ENCODE measurements around the gene CADM4.
"Not testable (repeated sequence)": the region's sequence is repeated elsewhere in the genome, so short reads cannot be mapped to it uniquely, and the experiment has no call there.

The CADM4 gene

GRCh38 chr19:43594710-43595604 lies 44.7 kb downstream of the CADM4 start:
- Mint-ChIP-seq H3K4me1 (peaks cover 71% of the 10 kb centered on the region), H3K36me3 (peaks cover 35% of the 10 kb centered on the region), H3K27me3 (no peaks in the 10 kb centered on the region), H3K9me3 (no peaks in the 10 kb centered on the region), H3K27ac (peak overlapping the region; percentile 97), H3K4me3 (peak overlapping the region; percentile 95)
- peak; percentile 46 for ATAC-seq

GRCh38 chr19:43594081-43594697 lies 45.5 kb downstream of the CADM4 start:
- peaks cover 77% of the 10 kb centered on the region for H3K4me1 Mint-ChIP-seq
- H3K9me3 Mint-ChIP-seq = no peaks in the 10 kb centered on the region
- peaks cover 42% of the 10 kb centered on the region for H3K36me3 Mint-ChIP-seq

GRCh38 chr19:43592800-43593350 lies 46.8 kb downstream of the CADM4 start:
- peak overlapping the region; percentile 65 for H3K27ac Mint-ChIP-seq
- peaks cover 35% of the 10 kb centered on the region for H3K36me3 Mint-ChIP-seq
- H3K4me1 Mint-ChIP-seq = peaks cover 66% of the 10 kb centered on the region
- H3K27me3 Mint-ChIP-seq = no peaks in the 10 kb centered on the region
- H3K9me3 Mint-ChIP-seq = no peaks in the 10 kb centered on the region
- ATAC-seq = no peak
- no peak overlapping the region for H3K4me3 Mint-ChIP-seq

More at GRCh38 chr19:43594081-43594697, 45.5 kb downstream of the CADM4 start:
- no peaks in the 10 kb centered on the region for H3K27me3 Mint-ChIP-seq
- peak overlapping the region; percentile 95 for H3K4me3 Mint-ChIP-seq
- H3K27ac Mint-ChIP-seq = peak overlapping the region; percentile 65
- ATAC-seq = no peak

GRCh38 chr19:43591904-43592772 lies 47.5 kb downstream of the CADM4 start:
- peaks cover 35% of the 10 kb centered on the region for H3K36me3 Mint-ChIP-seq
- no peak overlapping the region for H3K4me3 Mint-ChIP-seq
- no peaks in the 10 kb centered on the region for H3K9me3 Mint-ChIP-seq
- no peak for ATAC-seq
- no peaks in the 10 kb centered on the region for H3K27me3 Mint-ChIP-seq
- H3K4me1 Mint-ChIP-seq = peaks cover 59% of the 10 kb centered on the region
- no peak overlapping the region for H3K27ac Mint-ChIP-seq

GRCh38 chr19:43589678-43590077 lies 50.0 kb downstream of the CADM4 start:
- peak; percentile 24 for ATAC-seq
- peaks cover 53% of the 10 kb centered on the region for H3K4me1 Mint-ChIP-seq
- no peaks in the 10 kb centered on the region for H3K9me3 Mint-ChIP-seq
- H3K4me3 Mint-ChIP-seq = no peak overlapping the region
- peaks cover 51% of the 10 kb centered on the region for H3K36me3 Mint-ChIP-seq
- H3K27ac Mint-ChIP-seq = peak overlapping the region; percentile 11
- H3K27me3 Mint-ChIP-seq = no peaks in the 10 kb centered on the region

GRCh38 chr19:43589277-43589676 lies 50.4 kb downstream of the CADM4 start:
- peaks cover 55% of the 10 kb centered on the region for H3K4me1 Mint-ChIP-seq
- H3K9me3 Mint-ChIP-seq = no peaks in the 10 kb centered on the region
- H3K36me3 Mint-ChIP-seq = peaks cover 51% of the 10 kb centered on the region
- H3K27me3 Mint-ChIP-seq = no peaks in the 10 kb centered on the region
- no peak overlapping the region for H3K4me3 Mint-ChIP-seq
- H3K27ac Mint-ChIP-seq = peak overlapping the region; percentile 11
- no peak for ATAC-seq

- ATAC-seq = not testable (repeated sequence)
Observed at GRCh38 chr19:43587029-43587428, 52.6 kb downstream of the CADM4 start.

GRCh38 chr19:43586346-43586745 lies 53.3 kb downstream of the CADM4 start:
- Mint-ChIP-seq H3K9me3 (no peaks in the 10 kb centered on the region), H3K4me3 (no peak overlapping the region), H3K4me1 (peaks cover 40% of the 10 kb centered on the region), H3K27ac (no peak overlapping the region), H3K36me3 (peaks cover 33% of the 10 kb centered on the region), H3K27me3 (no peaks in the 10 kb centered on the region)
- no peak for ATAC-seq

More at GRCh38 chr19:43587029-43587428, 52.6 kb downstream of the CADM4 start:
- not testable (repeated sequence) for H3K4me3 Mint-ChIP-seq, H3K27ac Mint-ChIP-seq, H3K27me3 Mint-ChIP-seq, H3K9me3 Mint-ChIP-seq
- peaks cover 33% of the 10 kb centered on the region for H3K36me3 Mint-ChIP-seq
- peaks cover 40% of the 10 kb centered on the region for H3K4me1 Mint-ChIP-seq

GRCh38 chr19:43584484-43584883 lies 55.2 kb downstream of the CADM4 start:
- H3K36me3 Mint-ChIP-seq = peaks cover 17% of the 10 kb centered on the region
- H3K4me1 Mint-ChIP-seq = peaks cover 30% of the 10 kb centered on the region
- peak overlapping the region; percentile 22 for H3K27ac Mint-ChIP-seq
- no peak overlapping the region for H3K4me3 Mint-ChIP-seq
- H3K27me3 Mint-ChIP-seq = no peaks in the 10 kb centered on the region
- no peak for ATAC-seq
- H3K9me3 Mint-ChIP-seq = no peaks in the 10 kb centered on the region

- Mint-ChIP-seq H3K36me3 (peaks cover 16% of the 10 kb centered on the region), H3K27ac (no peak overlapping the region), H3K27me3 (no peaks in the 10 kb centered on the region), H3K9me3 (no peaks in the 10 kb centered on the region), H3K4me1 (peaks cover 28% of the 10 kb centered on the region), H3K4me3 (no peak overlapping the region)
- ATAC-seq = no peak
Observed at GRCh38 chr19:43582495-43582894, 57.2 kb downstream of the CADM4 start.

GRCh38 chr19:43581467-43581866 lies 58.2 kb downstream of the CADM4 start:
- Mint-ChIP-seq H3K36me3 (peaks cover 10% of the 10 kb centered on the region), H3K27me3 (no peaks in the 10 kb centered on the region), H3K4me1 (peaks cover 31% of the 10 kb centered on the region), H3K9me3 (no peaks in the 10 kb centered on the region), H3K27ac (no peak overlapping the region), H3K4me3 (no peak overlapping the region)
- ATAC-seq = no peak

- no peak overlapping the region for H3K4me3 Mint-ChIP-seq
- ATAC-seq = no peak
- no peaks in the 10 kb centered on the region for H3K36me3 Mint-ChIP-seq
- H3K9me3 Mint-ChIP-seq = no peaks in the 10 kb centered on the region
- H3K4me1 Mint-ChIP-seq = peaks cover 27% of the 10 kb centered on the region
- peak overlapping the region; percentile 41 for H3K27ac Mint-ChIP-seq
- H3K27me3 Mint-ChIP-seq = no peaks in the 10 kb centered on the region
Observed at GRCh38 chr19:43578787-43579186, 60.9 kb downstream of the CADM4 start.

GRCh38 chr19:43575955-43576878 lies 63.4 kb downstream of the CADM4 start:
- no peaks in the 10 kb centered on the region for H3K9me3 Mint-ChIP-seq
- peaks cover 38% of the 10 kb centered on the region for H3K4me1 Mint-ChIP-seq
- no peaks in the 10 kb centered on the region for H3K27me3 Mint-ChIP-seq
- no peak for ATAC-seq
- H3K36me3 Mint-ChIP-seq = peaks cover 7% of the 10 kb centered on the region
- H3K27ac Mint-ChIP-seq = peak overlapping the region; percentile 98
- peak overlapping the region; percentile 96 for H3K4me3 Mint-ChIP-seq

Data from stimulated activated memory B cell treated with anti-CD40 and anti-IgM and Interleukin-4, amounts not matched to agents 10 μg/mL and 1 μg/mL and 100 μg/mL, for 72 hours (primary cell).